Activated gamma-delta T cell (primary cell): ENCODE measurements around the gene ECI1.

Experiments
- DNase-seq: peaks from one replicate; lab custom pipeline; 2025; lab: John Stamatoyannopoulos, UW
- total RNA-seq, 2 donors: gene quantifications; one replicate each; lab custom pipeline; 2026; lab: John Stamatoyannopoulos, UW

ECI1 gene
- 18.9 to 23.6 reads per million in 2 donors for total RNA-seq

- peak; percentile 69 for DNase-seq
These were observed at the start of gene ECI1 for GRCh38 chr16:2251296-2252111. ECI1 (minus strand) TSS chr16:2251587; CDS start chr16:2251566, 21 bp downstream.

GRCh38 chr16:2299915-2300192 is 48.5 kb upstream of the ECI1 start:
- DNase-seq = no peak

- no peak for DNase-seq
These were observed 47.9 kb upstream of the ECI1 start for GRCh38 chr16:2299121-2299914.

GRCh38 chr16:2298621-2299020 is 47.2 kb upstream of the ECI1 start:
- DNase-seq = no peak

GRCh38 chr16:2297506-2297860 is 46.1 kb upstream of the ECI1 start:
- no peak for DNase-seq

- no peak for DNase-seq
These were observed 45.5 kb upstream of the ECI1 start for GRCh38 chr16:2296661-2297505.

- DNase-seq = no peak
These were observed 43.8 kb upstream of the ECI1 start for GRCh38 chr16:2295056-2295798.

GRCh38 chr16:2292221-2292620 is 40.8 kb upstream of the ECI1 start:
- DNase-seq = no peak

GRCh38 chr16:2289282-2289681 is 37.9 kb upstream of the ECI1 start:
- DNase-seq = no peak

- DNase-seq = no peak
These were observed 37.3 kb upstream of the ECI1 start for GRCh38 chr16:2288726-2289125.

- DNase-seq = no peak
These were observed 36.6 kb upstream of the ECI1 start for GRCh38 chr16:2287916-2288547.

GRCh38 chr16:2286550-2286949 is 35.2 kb upstream of the ECI1 start:
- no peak for DNase-seq

GRCh38 chr16:2285731-2286191 is 34.4 kb upstream of the ECI1 start:
- DNase-seq = no peak

- no peak for DNase-seq
These were observed 33.6 kb upstream of the ECI1 start for GRCh38 chr16:2284797-2285576.

GRCh38 chr16:2284001-2284770 is 32.8 kb upstream of the ECI1 start:
- DNase-seq = no peak

- DNase-seq = no peak
These were observed 31.6 kb upstream of the ECI1 start for GRCh38 chr16:2282866-2283555.

- DNase-seq = no peak
These were observed 30.9 kb upstream of the ECI1 start for GRCh38 chr16:2282262-2282661.

GRCh38 chr16:2280981-2281542 is 29.7 kb upstream of the ECI1 start:
- no peak for DNase-seq

GRCh38 chr16:2280461-2280860 is 29.1 kb upstream of the ECI1 start:
- no peak for DNase-seq
